Panc1 (cell line): ENCODE measurements around the gene ALG9. TPM values are rescaled to one million over a fixed set of nuclear protein-coding genes. Genes with fewer than 3 reads are reported as not detected.

Experiments
- ATAC-seq: fragments of 200-7000 bp; cut with Tn5 transposase; 2 replicates; pipeline ENCODE4 v1.9.1; 2020; ENCODE audit warnings: mild to moderate bottlenecking, moderate library complexity
- BruUV-seq: library from RNA; stranded (reverse); fragments of 400-500 nt; replicated peaks from 2 replicates; lab custom pipeline; 2021; lab: Mats Ljungman, UMichigan
- CTCF ChIA-PET: fragments of 300-600 bp; sonication (Branson Sonifier 250); formaldehyde crosslinking; loops from one replicate; lab custom pipeline; 2022; ENCODE audit warnings: antibody characterized with exemption; lab: Charles Lee
- POLR2A ChIA-PET: fragments of 300-600 bp; sonication (Branson Sonifier 250); formaldehyde crosslinking; loops from one replicate; lab custom pipeline; 2022; ENCODE audit warnings: antibody characterized with exemption; lab: Charles Lee
- DNase-seq: peaks from one replicate; pipeline ENCODE4 v3.0.0-alpha.2; 2010; ENCODE audit warnings: low read depth, low spot score
- H3K27ac ChIP-seq: 2 replicates; pipeline ENCODE4 v1.5.1; 2011; ENCODE audit warnings: mild to moderate bottlenecking, low read length, inconsistent platforms
- H3K27me3 ChIP-seq: fragments of 200-500 bp; sonication (Bioruptor generic); 2 replicates; pipeline ENCODE4 v1.6.0; 2014; ENCODE audit warnings: low read length, inconsistent platforms; ENCODE audit not compliant: control insufficient read depth, insufficient read depth
- H3K36me3 ChIP-seq: fragments of 200-500 bp; sonication (Bioruptor generic); 2 replicates; pipeline ENCODE4 v1.5.1; 2014; ENCODE audit warnings: inconsistent platforms, mild to moderate bottlenecking, low read length, moderate library complexity; ENCODE audit not compliant: control insufficient read depth, insufficient read depth
- H3K4me1 ChIP-seq: 2 replicates; pipeline ENCODE4 v1.5.1; 2011; ENCODE audit warnings: inconsistent platforms, mild to moderate bottlenecking, low read length, moderate library complexity; ENCODE audit not compliant: control insufficient read depth, insufficient read depth
- H3K4me3 ChIP-seq, 2 experiments: 2 replicates each; pipeline ENCODE4 v1.5.1; 2011 to 2012; ENCODE audit warnings: low read depth in 2 of 2, low read length in 2 of 2, mild to moderate bottlenecking in 2 of 2, inconsistent platforms in 1 of 2, moderate library complexity in 1 of 2
- H3K9me3 ChIP-seq: fragments of 200-500 bp; sonication (Bioruptor generic); 2 replicates; pipeline ENCODE4 v1.5.1; 2014; ENCODE audit warnings: low read depth, mild to moderate bottlenecking, inconsistent platforms, low read length, moderate library complexity; ENCODE audit not compliant: control insufficient read depth, insufficient read depth
- CTCF ChIP-seq: fragments of 450-650 bp; IDR thresholded peaks from 2 replicates; pipeline ENCODE4 v1.5.1; 2017; ENCODE audit warnings: mild to moderate bottlenecking
- POLR2AphosphoS5 ChIP-seq: IDR thresholded peaks from 2 replicates; pipeline ENCODE4 v1.6.1; 2012; ENCODE audit warnings: mild to moderate bottlenecking, low read depth, low read length, moderate library complexity
- SIN3A ChIP-seq: IDR thresholded peaks from 2 replicates; pipeline ENCODE4 v1.6.1; 2012; ENCODE audit warnings: low read depth, mild to moderate bottlenecking, low read length, moderate library complexity, borderline replicate concordance; ENCODE audit not compliant: insufficient read depth
- TCF7L2 ChIP-seq: IDR thresholded peaks from 2 replicates; pipeline ENCODE4 v1.6.1; 2011; ENCODE audit warnings: mild to moderate bottlenecking, low read depth, low read length, inconsistent platforms
- in situ Hi-C: cut with HindIII; loops from 2 replicates; pipeline ENCODE4 v1.10.0; 2016; ENCODE audit warnings: low sequenced_read_pairs, low pct_unique_long_range_greater_than_20kb
- intact Hi-C: fragments of 100-400 bp; cut with micrococcal nuclease; formaldehyde crosslinking; loops from one replicate; pipeline ENCODE4 v1.10.0; 2022; ENCODE audit not compliant: unreplicated experiment
- total RNA-seq: library from RNA; stranded (reverse); gene quantifications from one replicate; pipeline ENCODE4 v1.2.1, GENCODE V29; 2021; ENCODE audit not compliant: unreplicated experiment
- TF ChIP-seq, protein P1 (sequence below), 2 experiments: IDR thresholded peaks; 2 replicates each; pipeline ENCODE4 v1.6.1; 2011 to 2012; ENCODE audit warnings: low read depth in 2 of 2, control low read depth in 1 of 2, low read length in 1 of 2, mild to moderate bottlenecking in 1 of 2, moderate library complexity in 1 of 2; ENCODE audit not compliant: insufficient read depth in 1 of 2

ALG9 gene
- total RNA-seq, 1 experiment from 2014 or later = 27.1 TPM

DNA sequence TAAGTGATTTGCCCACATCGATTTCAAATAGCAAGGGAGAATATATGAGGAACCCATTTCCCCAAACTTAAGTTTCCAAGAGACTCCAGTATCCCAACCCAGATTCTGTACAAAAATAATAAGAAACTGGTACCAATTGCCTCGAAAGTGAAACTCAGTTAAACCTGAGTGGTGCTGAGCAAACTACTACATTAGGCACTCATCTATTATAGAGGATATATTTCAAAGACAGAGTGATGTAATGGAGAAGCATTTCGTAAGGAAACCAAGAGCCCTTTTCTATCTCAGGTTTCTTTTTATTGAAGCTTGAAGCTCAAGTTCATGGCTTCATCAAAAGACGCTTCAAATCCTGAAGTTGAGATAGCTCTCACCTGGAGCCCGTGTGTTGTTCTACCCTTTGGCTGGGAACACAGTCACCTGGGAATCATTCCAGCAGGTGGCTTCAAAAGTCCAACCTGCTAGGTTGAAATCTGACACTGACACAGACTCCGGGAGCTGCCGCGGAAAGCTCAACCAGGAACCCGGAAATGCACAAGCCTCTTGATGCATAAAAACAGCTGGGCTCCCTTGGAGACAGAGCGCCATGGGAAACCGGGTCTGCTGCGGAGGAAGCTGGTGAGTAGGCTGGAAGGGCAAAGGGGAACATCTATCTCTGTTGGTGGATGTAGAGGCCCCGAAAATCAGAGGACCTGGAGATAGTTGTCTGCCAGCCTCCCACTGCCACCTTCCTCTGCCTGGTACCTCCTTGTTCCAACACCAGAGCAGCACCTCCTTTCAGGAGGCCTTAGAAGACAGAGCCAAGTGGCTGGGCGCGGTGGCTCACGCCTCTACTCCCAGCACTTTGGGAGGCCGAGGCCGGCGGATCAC, 47.2 kb upstream of the ALG9 start, which contains the start of gene C11orf52:
Gene C11orf52 (plus strand): TSS at position 524 of the 867 bp plus-strand sequence. CDS start 60 bp downstream, at position 584.
- H3K4me1 ChIP-seq = 0 out of 2 replicates have a peak, but pooled peaks cover 6% of the 10 kb centered on the region
- no peaks in the 10 kb centered on the region for H3K9me3 ChIP-seq
- H3K36me3 ChIP-seq = no peaks in the 10 kb centered on the region
- no peak for TF ChIP-seq POLR2AphosphoS5
- no peak for TF ChIP-seq CTCF
- TF ChIP-seq, protein P1, sequence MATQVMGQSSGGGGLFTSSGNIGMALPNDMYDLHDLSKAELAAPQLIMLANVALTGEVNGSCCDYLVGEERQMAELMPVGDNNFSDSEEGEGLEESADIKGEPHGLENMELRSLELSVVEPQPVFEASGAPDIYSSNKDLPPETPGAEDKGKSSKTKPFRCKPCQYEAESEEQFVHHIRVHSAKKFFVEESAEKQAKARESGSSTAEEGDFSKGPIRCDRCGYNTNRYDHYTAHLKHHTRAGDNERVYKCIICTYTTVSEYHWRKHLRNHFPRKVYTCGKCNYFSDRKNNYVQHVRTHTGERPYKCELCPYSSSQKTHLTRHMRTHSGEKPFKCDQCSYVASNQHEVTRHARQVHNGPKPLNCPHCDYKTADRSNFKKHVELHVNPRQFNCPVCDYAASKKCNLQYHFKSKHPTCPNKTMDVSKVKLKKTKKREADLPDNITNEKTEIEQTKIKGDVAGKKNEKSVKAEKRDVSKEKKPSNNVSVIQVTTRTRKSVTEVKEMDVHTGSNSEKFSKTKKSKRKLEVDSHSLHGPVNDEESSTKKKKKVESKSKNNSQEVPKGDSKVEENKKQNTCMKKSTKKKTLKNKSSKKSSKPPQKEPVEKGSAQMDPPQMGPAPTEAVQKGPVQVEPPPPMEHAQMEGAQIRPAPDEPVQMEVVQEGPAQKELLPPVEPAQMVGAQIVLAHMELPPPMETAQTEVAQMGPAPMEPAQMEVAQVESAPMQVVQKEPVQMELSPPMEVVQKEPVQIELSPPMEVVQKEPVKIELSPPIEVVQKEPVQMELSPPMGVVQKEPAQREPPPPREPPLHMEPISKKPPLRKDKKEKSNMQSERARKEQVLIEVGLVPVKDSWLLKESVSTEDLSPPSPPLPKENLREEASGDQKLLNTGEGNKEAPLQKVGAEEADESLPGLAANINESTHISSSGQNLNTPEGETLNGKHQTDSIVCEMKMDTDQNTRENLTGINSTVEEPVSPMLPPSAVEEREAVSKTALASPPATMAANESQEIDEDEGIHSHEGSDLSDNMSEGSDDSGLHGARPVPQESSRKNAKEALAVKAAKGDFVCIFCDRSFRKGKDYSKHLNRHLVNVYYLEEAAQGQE (IDR thresholded peaks at IDR 0.05; ENCODE audit: insufficient read depth in 1 of 2, low read depth in 2 of 2, low read length in 1 of 2) = no peak
- TF ChIP-seq SIN3A = no peak
- H3K27ac ChIP-seq = no peak within 1 kb of the TSS; the same call in 1 of the 2 replicates
- ATAC-seq = peak; percentile 47
- POLR2A ChIA-PET = no interaction called here
- H3K4me3 ChIP-seq = peak within 1 kb of the TSS in 1 of 2 experiments; percentile 10; a peak in 1 of 4 replicates
- intact Hi-C loops (no loop called here), in situ Hi-C loops (no loop called here)
- no TSS peak for BruUV-seq
- no peak for DNase-seq
- H3K27me3 ChIP-seq = no peaks in the 10 kb centered on the region
- CTCF ChIA-PET = interaction anchor here (0.6 kb wide), 1 partner anchor 55 kb away, joined by 3 read pairs; no protein-coding TSS in a partner anchor

DNA sequence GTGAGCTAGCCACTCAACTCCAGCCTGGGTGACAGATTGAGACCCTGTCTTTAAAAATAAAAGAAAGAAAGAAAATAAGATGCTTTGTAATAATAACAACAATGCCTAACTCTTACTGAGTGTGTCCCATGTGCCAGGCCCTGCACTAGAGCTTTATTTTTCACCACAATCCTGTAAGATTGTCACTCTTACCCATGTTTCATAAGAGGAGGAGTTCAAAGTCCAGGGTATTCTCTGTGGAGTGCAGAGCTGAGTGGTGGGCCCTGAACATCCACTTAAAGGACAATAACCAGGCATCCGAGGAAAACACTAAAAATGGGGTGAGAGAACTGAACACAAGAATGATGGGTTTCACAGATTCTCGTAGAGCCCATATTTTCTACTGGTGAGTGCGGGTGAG, 46.4 kb upstream of the ALG9 start:
- TF ChIP-seq SIN3A (no peak), POLR2AphosphoS5 (no peak), TCF7L2 (no peak), CTCF (no peak)
- TF ChIP-seq, protein P1 (IDR thresholded peaks at IDR 0.05; ENCODE audit: insufficient read depth in 1 of 2, low read depth in 2 of 2, low read length in 1 of 2) = no peak
- Histone ChIP-seq H3K4me3 (no peak overlapping the region), H3K36me3 (no peaks in the 10 kb centered on the region), H3K9me3 (no peaks in the 10 kb centered on the region), H3K27ac (no peak overlapping the region), H3K27me3 (no peaks in the 10 kb centered on the region), H3K4me1 (no peaks in the 10 kb centered on the region)
- intact Hi-C loops (no loop called here), in situ Hi-C loops (no loop called here)
- no TSS peak for BruUV-seq
- ChIA-PET POLR2A (interaction anchor here (0.6 kb wide), 1 partner anchor 9 kb away, joined by 3 read pairs; no protein-coding TSS in a partner anchor), CTCF (no interaction called here)
- ATAC-seq (no peak), DNase-seq (no peak)
